Mucosa of rectum (tissue), 2 donors: Measurements from ENCODE around the gene TTC7B.

Experiments used
- H3K27ac ChIP-seq, 2 donors: one replicate each; pipeline ENCODE4 v1.7.0; 2013; ENCODE audit warnings: inconsistent platforms in 2 of 2, low read depth in 2 of 2, low read length in 2 of 2
- H3K27me3 ChIP-seq, 2 donors: one replicate each; pipeline ENCODE4 v1.7.0; 2013; ENCODE audit warnings: low read length in 2 of 2; ENCODE audit not compliant: control insufficient read depth in 2 of 2, insufficient read depth in 2 of 2
- H3K36me3 ChIP-seq, 2 donors: one replicate each; pipeline ENCODE4 v1.7.0; 2013; ENCODE audit warnings: low read length in 2 of 2; ENCODE audit not compliant: control insufficient read depth in 2 of 2, insufficient read depth in 2 of 2
- H3K4me1 ChIP-seq, 2 donors: one replicate each; pipeline ENCODE4 v1.7.0; 2013; ENCODE audit warnings: low read length in 2 of 2, mild to moderate bottlenecking in 1 of 2; ENCODE audit not compliant: control insufficient read depth in 2 of 2, insufficient read depth in 2 of 2
- H3K4me3 ChIP-seq, 2 donors: one replicate each; pipeline ENCODE4 v1.7.0; 2013; ENCODE audit warnings: low read length in 2 of 2
- H3K9ac ChIP-seq, 2 donors: one replicate each; pipeline ENCODE4 v1.7.0; 2013; ENCODE audit warnings: low read length in 2 of 2, low read depth in 1 of 2, mild to moderate bottlenecking in 1 of 2
- H3K9me3 ChIP-seq, 2 donors: one replicate each; pipeline ENCODE4 v1.7.0; 2013; ENCODE audit warnings: low read length in 2 of 2; ENCODE audit not compliant: control insufficient read depth in 2 of 2
- donor health status: healthy.
- donor health status: Normal muscosa, but diverticular disease.

Gene TTC7B

DNA sequence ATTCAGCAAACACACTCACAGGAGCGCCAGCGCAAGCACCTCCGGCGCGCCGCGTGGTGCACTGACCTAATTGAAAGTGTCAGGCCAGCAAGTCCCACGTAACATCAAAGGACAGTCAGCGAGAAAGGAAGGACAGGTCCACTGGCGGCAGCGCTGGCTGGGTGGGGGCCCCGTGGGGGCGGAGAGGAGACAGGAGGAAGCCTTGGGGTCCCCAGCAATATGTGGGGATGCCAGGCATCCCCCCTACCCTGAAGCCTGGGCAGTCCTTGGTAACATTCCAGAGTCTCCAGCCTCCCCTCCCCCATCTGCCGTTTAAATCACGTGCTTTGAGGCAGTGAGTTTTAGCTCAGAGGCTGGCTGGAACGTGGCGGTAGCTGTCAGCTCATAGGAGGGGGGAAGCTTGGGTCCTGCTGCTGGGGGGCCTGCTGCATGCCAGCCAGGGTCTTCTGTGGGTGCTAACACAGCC lies 260.2 kb downstream of the TTC7B start:
- Histone ChIP-seq H3K9ac (no peak overlapping the region), H3K27ac (no peak overlapping the region), H3K4me1 (no peaks in the 10 kb centered on the region), H3K27me3 (no peaks in the 10 kb centered on the region), H3K4me3 (peak overlapping the region; percentile 1 to 24), H3K9me3 (no peaks in the 10 kb centered on the region), H3K36me3 (no peaks in the 10 kb centered on the region)

DNA sequence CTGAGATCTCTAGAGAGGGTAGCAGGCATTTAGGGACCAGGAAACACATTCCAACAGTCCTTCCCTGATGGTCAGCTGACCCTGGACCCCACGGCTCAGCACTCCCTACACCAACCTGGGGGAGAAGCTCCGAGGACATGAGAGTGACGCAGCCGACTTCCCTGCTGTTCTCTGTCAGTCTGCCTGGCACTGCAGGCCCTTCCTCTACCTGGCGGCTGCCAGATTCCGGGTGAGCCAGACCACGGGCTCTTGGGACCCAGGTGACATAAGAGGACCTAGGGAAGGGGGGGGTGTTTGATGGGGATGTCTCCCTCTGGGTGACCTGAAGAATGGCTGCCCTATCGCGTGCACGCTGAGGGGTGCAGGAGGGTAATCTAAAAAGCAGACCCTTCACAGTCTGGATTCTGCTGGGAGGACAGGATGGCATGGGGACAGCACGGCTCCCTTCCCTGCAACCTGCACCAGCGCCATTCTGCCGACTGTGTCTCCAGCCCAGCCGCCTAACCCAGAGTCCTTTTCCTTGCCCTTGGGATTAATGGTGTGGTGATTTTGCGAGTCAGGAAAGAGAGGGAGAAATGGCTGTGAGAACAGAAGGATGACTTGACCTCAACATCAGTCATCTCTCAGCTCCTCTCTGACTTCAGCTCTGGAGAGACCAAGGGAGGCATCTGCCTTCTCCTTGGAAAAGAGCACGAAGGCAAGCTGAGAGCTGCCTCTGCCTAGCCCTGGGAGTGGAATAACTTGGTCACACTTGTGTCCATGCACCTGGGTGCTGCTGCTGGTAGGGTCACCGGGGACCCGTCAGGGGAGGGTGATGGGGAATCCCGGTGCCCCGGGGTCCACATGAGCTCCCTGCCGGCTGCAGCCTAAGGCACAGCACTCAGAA lies 260.9 kb downstream of the TTC7B start:
- peak overlapping the region in 1 of 2 donors; percentile 1 for H3K4me3 ChIP-seq
- H3K36me3 ChIP-seq: no peaks in the 10 kb centered on the region
- no peaks in the 10 kb centered on the region for H3K9me3 ChIP-seq
- H3K9ac ChIP-seq: no peak overlapping the region
- H3K27ac ChIP-seq: no peak overlapping the region
- no peaks in the 10 kb centered on the region for H3K4me1 ChIP-seq
- H3K27me3 ChIP-seq: no peaks in the 10 kb centered on the region

DNA sequence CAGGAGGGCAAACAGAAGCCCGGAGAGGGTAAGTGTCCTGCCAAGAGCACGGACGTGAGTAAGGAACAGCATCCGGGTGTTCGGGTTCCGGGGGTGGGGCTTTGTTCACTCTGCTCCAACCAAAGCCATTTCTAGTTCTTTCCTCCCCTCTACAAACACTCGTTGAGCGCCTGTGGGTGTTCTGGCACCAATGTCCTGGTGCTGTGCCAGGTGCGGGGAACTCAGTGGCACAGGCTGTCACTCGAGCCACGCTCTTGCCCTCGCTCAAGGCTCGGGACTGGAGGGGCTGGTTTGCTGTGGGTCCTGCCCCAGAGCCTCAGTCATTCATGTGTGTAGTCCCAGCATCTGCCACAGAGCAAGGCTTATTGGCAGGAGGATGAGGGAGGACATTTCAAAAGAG lies 261.9 kb downstream of the TTC7B start:
- Histone ChIP-seq H3K9ac (no peak overlapping the region), H3K9me3 (no peaks in the 10 kb centered on the region), H3K36me3 (no peaks in the 10 kb centered on the region), H3K27me3 (no peaks in the 10 kb centered on the region), H3K4me1 (no peaks in the 10 kb centered on the region), H3K4me3 (no peak overlapping the region), H3K27ac (no peak overlapping the region)

DNA sequence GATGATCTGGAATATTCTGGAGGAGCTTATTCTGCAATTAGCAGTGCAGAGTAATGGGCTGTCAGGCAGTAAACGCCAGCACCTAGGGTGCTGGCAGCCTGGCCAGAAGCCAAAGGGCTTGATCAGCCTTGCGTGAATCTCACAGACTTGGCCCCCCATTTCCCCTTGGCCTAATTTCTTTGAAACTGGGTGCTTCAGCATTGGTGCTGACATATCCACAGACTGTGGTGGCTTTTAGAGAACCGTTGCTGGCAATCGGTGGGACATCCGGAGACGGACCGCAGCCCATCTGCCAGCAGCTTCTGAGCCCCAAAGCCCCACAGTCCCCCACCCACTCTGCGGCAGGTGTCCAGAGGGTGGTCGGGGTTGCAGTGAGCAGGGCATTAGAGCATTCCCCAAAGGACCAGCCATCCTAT lies 262.3 kb downstream of the TTC7B start:
- no peak overlapping the region for H3K4me3 ChIP-seq
- H3K27me3 ChIP-seq: no peaks in the 10 kb centered on the region
- H3K9ac ChIP-seq: no peak overlapping the region
- H3K9me3 ChIP-seq: no peaks in the 10 kb centered on the region
- H3K27ac ChIP-seq: no peak overlapping the region
- no peaks in the 10 kb centered on the region for H3K36me3 ChIP-seq
- no peaks in the 10 kb centered on the region for H3K4me1 ChIP-seq

DNA sequence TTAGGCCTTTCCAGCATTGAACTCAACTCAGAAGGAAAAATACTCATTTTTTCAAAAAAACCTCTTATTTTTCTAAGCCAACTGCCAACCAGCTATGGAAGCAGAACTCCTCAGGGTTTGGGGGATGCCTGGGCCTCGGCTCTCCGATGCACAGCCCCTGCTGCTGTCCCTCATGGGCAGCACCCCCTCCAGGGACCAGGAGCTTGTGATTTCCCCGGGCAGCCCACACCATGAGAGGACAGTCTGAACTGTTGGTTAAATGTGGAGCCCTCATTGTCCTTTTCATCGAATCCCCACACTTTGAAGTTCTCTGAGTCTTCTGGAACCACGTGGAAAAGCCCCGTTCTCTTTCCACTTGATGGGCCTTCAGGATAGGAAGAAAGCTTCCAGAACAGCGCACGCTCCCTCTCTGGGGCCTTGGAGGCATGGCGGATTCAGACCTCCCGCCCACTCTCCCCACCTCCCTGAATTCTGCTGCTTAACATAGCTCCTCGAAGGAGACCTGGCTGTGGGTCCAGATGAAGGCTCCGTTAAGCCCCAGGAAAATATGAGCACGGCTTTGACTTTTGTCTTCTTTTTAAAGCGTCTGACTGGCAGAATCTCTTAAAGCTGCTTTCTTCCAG lies 262.8 kb downstream of the TTC7B start:
- no peaks in the 10 kb centered on the region for H3K9me3 ChIP-seq
- H3K9ac ChIP-seq: no peak overlapping the region
- H3K4me3 ChIP-seq: no peak overlapping the region
- H3K27ac ChIP-seq: peak overlapping the region in 1 of 2 donors; percentile 7
- no peaks in the 10 kb centered on the region for H3K4me1 ChIP-seq
- no peaks in the 10 kb centered on the region for H3K27me3 ChIP-seq
- no peaks in the 10 kb centered on the region for H3K36me3 ChIP-seq

DNA sequence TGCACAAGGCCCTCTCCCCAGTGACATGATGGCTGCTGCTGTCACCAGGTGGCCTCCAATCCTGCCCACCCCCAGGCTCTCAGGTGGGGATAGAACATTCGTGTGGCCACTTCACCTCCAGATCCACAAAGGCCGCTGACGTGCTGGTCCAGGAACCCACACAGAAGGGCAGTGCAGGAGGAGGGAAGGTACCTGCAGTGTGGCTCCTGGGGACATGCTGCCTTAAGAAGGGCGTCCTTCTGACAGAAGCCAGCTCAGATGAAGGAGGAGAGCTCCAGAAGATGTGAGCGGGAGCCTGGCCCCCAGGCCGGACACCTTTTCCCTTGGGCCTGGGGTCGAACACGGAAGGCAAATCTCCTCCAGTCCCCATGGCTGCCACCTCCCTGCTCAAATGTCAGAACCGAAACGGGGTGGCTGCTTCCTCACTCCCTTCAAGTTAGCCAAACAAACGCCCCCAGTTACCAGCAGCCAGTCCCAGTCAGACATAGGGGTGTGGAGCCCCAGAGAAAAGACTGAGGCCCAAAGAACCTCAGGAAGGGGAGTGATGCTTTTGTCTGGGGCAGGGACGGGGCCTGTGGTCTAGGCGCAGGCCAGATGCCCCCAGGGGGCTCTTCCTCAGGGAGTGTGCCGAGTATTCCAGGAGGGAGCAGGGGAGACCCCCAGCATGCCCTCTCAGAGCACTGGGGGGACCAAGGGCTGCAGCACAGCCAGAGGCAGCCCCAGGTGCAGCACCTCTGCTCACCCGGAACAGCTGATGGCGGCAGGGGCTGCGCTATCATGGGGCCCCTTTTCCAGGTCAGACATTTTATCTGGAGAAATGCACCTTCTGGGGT lies 263.5 kb downstream of the TTC7B start:
- Histone ChIP-seq H3K9ac (no peak overlapping the region), H3K27ac (peak overlapping the region in 1 of 2 donors; percentile 16), H3K4me1 (no peaks in the 10 kb centered on the region)

DNA sequence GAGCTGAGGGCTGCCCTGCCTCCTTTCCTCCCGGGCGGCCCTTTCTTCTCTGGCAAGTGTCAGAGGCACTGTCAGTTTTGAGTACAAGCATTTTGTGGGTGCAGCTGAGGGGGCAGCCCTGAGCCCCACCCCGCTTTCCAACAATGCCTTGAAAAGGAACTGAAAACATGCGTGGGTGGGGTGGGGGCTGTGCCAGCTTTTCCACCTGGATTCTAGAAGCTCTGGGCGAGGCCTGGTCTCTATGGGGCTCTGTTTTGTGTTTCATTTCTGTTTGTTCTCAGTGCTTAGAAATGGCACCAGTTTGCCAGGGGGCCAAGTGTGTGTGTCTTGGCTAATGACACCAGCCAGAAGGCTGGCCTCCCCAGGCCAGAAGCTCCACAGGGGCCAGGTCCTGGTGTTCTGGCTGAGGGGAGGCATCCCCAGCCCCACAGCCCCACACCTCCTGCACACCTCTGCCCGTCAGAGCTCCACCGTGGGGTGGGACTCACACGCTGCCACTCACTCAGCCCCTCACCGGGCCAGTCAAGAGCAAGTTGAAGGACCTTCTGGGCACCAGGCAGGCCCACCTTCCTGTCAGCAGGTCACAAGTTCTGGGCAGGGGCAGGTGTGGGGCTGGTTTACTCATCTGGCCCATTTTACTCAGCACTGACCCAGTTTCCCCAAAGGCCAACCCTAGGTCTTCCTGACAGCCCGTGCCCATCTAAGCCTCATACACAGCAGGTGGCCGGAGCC lies 264.3 kb downstream of the TTC7B start:
- Histone ChIP-seq H3K4me1 (no peaks in the 10 kb centered on the region), H3K4me3 (no peak overlapping the region), H3K27me3 (no peaks in the 10 kb centered on the region), H3K27ac (peak overlapping the region in 1 of 2 donors; percentile 16), H3K36me3 (no peaks in the 10 kb centered on the region), H3K9me3 (no peaks in the 10 kb centered on the region), H3K9ac (no peak overlapping the region)

More for the DNA sequence above, 263.5 kb downstream of the TTC7B start:
- Histone ChIP-seq H3K4me3 (no peak overlapping the region), H3K27me3 (no peaks in the 10 kb centered on the region), H3K36me3 (no peaks in the 10 kb centered on the region), H3K9me3 (no peaks in the 10 kb centered on the region)

DNA sequence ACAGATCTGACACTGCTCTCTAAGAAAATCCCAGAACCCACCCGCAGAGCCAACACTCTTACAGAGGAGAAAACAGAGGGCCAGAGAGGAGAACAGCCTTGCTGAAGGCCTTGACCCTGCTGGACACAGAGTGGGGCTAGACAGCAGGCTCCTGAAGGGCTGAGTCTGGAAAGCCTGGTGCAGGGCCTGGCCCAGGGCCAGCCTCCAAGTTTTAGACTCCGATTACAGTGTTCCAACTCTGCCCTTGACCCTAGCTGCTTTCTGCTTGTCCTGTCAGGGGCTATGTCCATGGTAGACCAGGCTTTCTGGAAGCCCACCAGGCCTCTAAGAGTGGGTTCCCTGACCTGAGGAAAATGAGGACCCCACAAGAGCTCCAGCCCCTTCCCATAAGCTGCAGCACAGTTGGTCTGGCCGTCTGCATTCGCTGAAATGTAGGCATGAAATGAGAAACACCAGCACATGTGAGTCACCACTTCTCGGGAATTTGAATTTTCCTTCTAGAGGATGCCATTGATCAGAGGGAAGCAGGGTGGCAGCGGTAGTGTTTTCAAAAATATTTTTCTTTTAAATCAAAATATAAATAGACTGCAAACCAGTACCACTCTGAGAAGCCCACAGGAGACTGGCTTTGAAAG lies 265.0 kb downstream of the TTC7B start:
- H3K27ac ChIP-seq: peak overlapping the region in 1 of 2 donors; percentile 38
- H3K36me3 ChIP-seq: no peaks in the 10 kb centered on the region
- H3K9me3 ChIP-seq: no peaks in the 10 kb centered on the region
- H3K27me3 ChIP-seq: no peaks in the 10 kb centered on the region
- H3K4me1 ChIP-seq: no peaks in the 10 kb centered on the region
- H3K4me3 ChIP-seq: no peak overlapping the region
- H3K9ac ChIP-seq: no peak overlapping the region
